Esophagus squamous epithelium (tissue), 5 donors: ENCODE data around the gene FOXJ3. TPM values are rescaled to one million over a fixed set of nuclear protein-coding genes. Genes with fewer than 3 reads are reported as not detected.

ENCODE experiments used
- DNase-seq: peaks from one replicate; lab custom pipeline; 2025; lab: John Stamatoyannopoulos, UW
- H3K27ac ChIP-seq, 4 donors: fragments of 200-600 bp; sonication (generic); one replicate each; pipeline ENCODE4 v1.5.1; 2016 to 2019; ENCODE audit warnings: mild to moderate bottlenecking in 1 of 4
- H3K27me3 ChIP-seq, 4 donors: fragments of 200-600 bp; sonication (generic); 1 replicate in 3 of 4; 2 replicates in 1 of 4; pipeline versions ENCODE4 v1.5.1 to v1.6.0; 2017 to 2021; ENCODE audit warnings: antibody characterized with exemption in 1 of 4
- H3K36me3 ChIP-seq, 3 donors: fragments of 200-600 bp; sonication (generic); one replicate each; pipeline ENCODE4 v1.5.1; 2016 to 2019
- H3K4me1 ChIP-seq, 3 donors: fragments of 200-600 bp; sonication (generic); one replicate each; pipeline ENCODE4 v1.5.1; 2017 to 2019
- H3K4me3 ChIP-seq, 4 donors: fragments of 200-600 bp; sonication (generic); 1 replicate in 3 of 4; 2 replicates in 1 of 4; pipeline ENCODE4 v1.5.1; 2016 to 2019; ENCODE audit warnings: mild to moderate bottlenecking in 2 of 4, moderate library complexity in 1 of 4
- H3K9me3 ChIP-seq, 3 donors: fragments of 200-600 bp; sonication (generic); one replicate each; pipeline ENCODE4 v1.5.1; 2016 to 2019
- CTCF ChIP-seq, 6 experiments: fragments of 450-650 bp in 4 of 6; fragments of 200-600 bp in 2 of 6; sonication (generic) in 2 of 6; IDR thresholded peaks; one replicate each; pipeline ENCODE4 v1.5.1; 2016 to 2019; ENCODE audit warnings: antibody characterized with exemption in 6 of 6, mild to moderate bottlenecking in 4 of 6, moderate library complexity in 4 of 6
- POLR2A ChIP-seq, 4 donors: fragments of 450-650 bp; IDR thresholded peaks; one replicate each; pipeline ENCODE4 v1.6.1; 2017; ENCODE audit warnings: antibody characterized with exemption in 4 of 4, mild to moderate bottlenecking in 4 of 4, moderate library complexity in 3 of 4
- WGBS, 2 donors: methylation state at CpG; one replicate each; pipeline ENCODE4 v1.1.5; 2018; 5-methylcytosine and 5-hydroxymethylcytosine counted together
- intact Hi-C: fragments of 100-400 bp; cut with DNase I; formaldehyde crosslinking; loops from one replicate; pipeline ENCODE4 v1.15.0; 2022
- total RNA-seq, 4 donors: library from RNA; depleted of rRNA; stranded (reverse); fragments of >200 nt; gene quantifications; one replicate each; pipeline ENCODE4 v1.1.0, GENCODE V29; 2016
- donor health status: DM: yes; HTN: yes; CAD: no.

FOXJ3 gene
- total RNA-seq, 4 donors from 2014 or later = 18.7 to 36.6 (median 27.5) TPM

DNA sequence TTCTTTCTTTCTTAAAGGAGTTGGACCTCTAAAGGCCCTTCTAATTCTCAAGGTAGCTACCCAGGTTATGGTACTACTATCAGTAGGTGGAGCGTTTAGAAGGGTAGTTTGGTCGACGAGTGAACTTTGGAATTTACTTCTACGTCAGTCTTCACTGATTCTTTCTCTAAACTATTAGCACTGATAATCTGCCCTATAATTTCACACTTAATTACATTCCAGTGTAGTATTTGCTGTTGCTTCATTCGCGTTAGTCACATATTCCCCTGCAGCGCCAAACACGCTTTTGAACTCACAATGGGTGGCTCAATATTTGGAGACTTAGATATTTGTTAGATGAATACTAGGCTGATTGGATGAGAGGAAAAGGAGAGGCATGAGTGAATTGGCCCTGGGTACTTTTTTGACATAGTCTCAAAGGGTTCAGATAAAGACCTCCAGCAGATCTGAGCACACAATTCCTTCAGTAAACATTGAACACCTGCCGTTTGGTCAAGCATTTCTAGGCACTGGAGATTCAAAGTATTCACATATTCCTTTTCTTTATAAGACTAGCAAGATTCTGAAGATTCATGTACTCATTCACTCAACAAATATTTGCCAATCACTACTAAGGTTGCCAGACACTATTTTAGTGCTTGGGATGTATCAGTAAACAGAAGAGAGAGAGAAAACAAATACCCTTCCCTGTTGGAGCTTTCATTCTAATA, 929 bp upstream of the FOXJ3 start:
- Histone ChIP-seq H3K4me3 (peak overlapping the region; percentile 85 to 100 (median 95)), H3K4me1 (peaks cover 17 to 65% (median 21%) of the 10 kb centered on the region in 3 donors)

DNA sequence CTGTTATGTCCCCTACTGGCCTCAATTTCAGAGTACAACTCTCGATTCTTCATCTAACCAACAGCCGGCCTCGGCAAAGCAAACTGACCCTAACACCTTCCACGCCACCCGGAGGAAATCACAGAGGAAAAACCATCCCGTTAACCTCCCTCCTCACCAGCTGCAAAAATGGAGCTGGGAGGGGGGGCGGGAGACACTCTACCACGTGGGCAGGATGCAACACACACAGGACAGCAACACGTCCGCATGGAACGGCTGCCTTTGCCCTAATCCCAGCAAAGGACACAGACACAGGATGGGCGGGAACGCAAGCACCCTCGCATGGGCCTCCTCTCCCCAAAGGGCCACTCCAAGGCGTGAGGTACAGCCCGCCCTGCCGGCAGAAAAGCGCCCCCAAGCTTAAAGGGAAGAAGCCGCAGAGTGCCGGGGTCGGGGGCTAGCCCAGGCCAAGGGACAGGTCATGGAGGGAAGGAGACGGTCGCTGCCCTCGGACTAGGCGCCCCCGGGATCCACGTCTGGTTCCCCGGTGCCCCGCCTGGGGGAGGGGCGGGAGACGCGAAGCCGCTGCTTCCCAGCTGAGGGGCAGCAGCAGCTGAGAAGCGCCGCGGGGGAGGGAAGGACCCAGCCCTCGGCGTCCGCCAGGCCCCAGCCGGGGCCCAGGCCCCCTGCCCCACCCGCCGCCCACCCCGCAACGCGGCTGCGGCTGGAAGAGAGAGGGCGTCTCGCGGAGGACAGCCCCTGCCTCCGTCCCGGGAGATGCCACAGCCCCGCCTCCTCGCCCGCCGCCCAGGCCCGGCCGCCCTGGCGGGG, 590 bp downstream of the FOXJ3 start:
- Histone ChIP-seq H3K27ac (peak overlapping the region; percentile 94 to 97 (median 96)), H3K4me3 (peak overlapping the region; percentile 85 to 100 (median 95)), H3K36me3 (no peaks in the 10 kb centered on the region), H3K27me3 (no peaks in the 10 kb centered on the region), H3K9me3 (no peaks in the 10 kb centered on the region), H3K4me1 (peaks cover 17 to 52% (median 17%) of the 10 kb centered on the region in 3 donors)
- peak; percentile 25 for DNase-seq
- 0 to 1% methylated on average over 10 to 19 of the region's 58 CpGs for WGBS, 2 donors
- TF ChIP-seq POLR2A (IDR thresholded peaks at IDR 0.05) (no peak), CTCF (IDR thresholded peaks at IDR 0.05) (no peak)
- intact Hi-C loops = loop anchor here (5.0 to 10.0 kb wide), 2 partner anchors 120 to 157 kb away; no protein-coding TSS in a partner anchor

More for the DNA sequence above, 929 bp upstream of the FOXJ3 start:
- Histone ChIP-seq H3K36me3 (no peaks in the 10 kb centered on the region), H3K27me3 (no peaks in the 10 kb centered on the region), H3K27ac (peak overlapping the region; percentile 94 to 97 (median 96)), H3K9me3 (no peaks in the 10 kb centered on the region)
- 12 to 16% methylated on average over 9 of the region's 9 CpGs for WGBS, 2 donors
- no peak for DNase-seq
- TF ChIP-seq POLR2A (IDR thresholded peaks at IDR 0.05) = no peak
- no peak for TF ChIP-seq CTCF (IDR thresholded peaks at IDR 0.05)
- intact Hi-C loops = loop anchor here (10.0 kb wide), 1 partner anchor 121 kb away; no protein-coding TSS in a partner anchor

DNA sequence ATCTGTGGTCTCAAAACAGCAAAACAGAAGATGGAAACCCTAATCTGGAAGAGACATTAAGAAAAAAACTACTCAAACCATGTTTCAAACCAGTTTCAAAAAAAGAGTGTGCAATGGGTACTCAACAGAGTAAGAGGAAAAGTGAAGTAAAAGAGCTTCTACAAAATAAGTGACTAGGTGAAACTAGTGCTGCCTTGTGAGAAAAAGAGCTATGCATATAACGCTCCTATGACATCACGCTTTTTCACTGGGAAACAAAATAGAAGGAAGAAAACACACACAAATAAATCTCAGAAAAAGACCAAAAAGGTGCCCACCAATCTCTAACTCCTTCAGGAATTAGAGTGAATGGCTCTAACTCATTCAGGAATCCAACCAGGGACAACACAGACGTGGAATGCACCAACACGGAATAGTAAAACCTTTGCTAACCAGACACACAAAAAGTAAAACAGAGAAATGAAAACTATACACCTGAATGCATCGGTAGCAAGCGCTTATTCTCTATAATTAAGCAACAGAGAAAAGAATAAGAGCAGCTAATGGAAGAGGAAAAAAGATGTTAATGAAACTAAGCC, 1.3 kb downstream of the FOXJ3 start:
- H3K27me3 ChIP-seq = no peaks in the 10 kb centered on the region
- peaks cover 10 to 52% (median 12%) of the 10 kb centered on the region in 3 donors for H3K4me1 ChIP-seq
- H3K36me3 ChIP-seq = no peaks in the 10 kb centered on the region
- peak overlapping the region; percentile 94 to 97 (median 96) for H3K27ac ChIP-seq
- WGBS, 2 donors = 2 to 4% methylated on average over 6 of the region's 6 CpGs
- intact Hi-C loops = loop anchor here (5.0 to 10.0 kb wide), 2 partner anchors 119 to 156 kb away; no protein-coding TSS in a partner anchor
- TF ChIP-seq POLR2A (IDR thresholded peaks at IDR 0.05) = no peak
- no peak for TF ChIP-seq CTCF (IDR thresholded peaks at IDR 0.05)
- peak overlapping the region; percentile 85 to 100 (median 95) for H3K4me3 ChIP-seq
- H3K9me3 ChIP-seq = no peaks in the 10 kb centered on the region
- no peak for DNase-seq

DNA sequence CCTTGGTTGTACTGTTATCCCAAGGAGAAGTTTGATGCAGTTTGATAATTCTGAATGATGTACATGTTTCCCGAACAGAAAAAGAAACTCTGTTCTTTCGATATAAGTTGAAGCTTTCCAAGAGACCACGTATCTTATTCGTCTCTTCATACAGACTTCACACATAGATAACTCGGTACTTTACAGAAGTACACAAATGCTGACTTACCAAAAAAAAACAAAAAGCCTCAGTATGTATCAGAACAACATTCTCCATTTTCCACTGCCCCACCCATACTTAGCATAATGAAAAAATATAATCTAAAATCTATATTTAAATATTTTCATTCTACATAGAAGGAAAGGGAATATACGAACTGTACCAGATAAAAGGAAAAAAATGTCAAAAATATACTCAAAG, 2.2 kb downstream of the FOXJ3 start:
- TF ChIP-seq POLR2A (IDR thresholded peaks at IDR 0.05) (no peak), CTCF (IDR thresholded peaks at IDR 0.05) (no peak)
- no peak for DNase-seq
- no peak overlapping the region for H3K4me3 ChIP-seq
- WGBS, 2 donors = 54 to 68% methylated on average over 6 of the region's 6 CpGs
- H3K9me3 ChIP-seq = no peaks in the 10 kb centered on the region
- no peak overlapping the region for H3K27ac ChIP-seq
- H3K36me3 ChIP-seq = no peaks in the 10 kb centered on the region
- intact Hi-C loops = loop anchor here (5.0 to 10.0 kb wide), 2 partner anchors 118 to 156 kb away; no protein-coding TSS in a partner anchor
- peaks cover 10 to 50% (median 12%) of the 10 kb centered on the region in 3 donors for H3K4me1 ChIP-seq
- H3K27me3 ChIP-seq = no peaks in the 10 kb centered on the region
